ENCODE measurements around the gene GM2A. TPM values are rescaled to one million over a fixed set of nuclear protein-coding genes. Genes with fewer than 3 reads are reported as not detected.

GM2A gene
- total and polyA plus RNA-seq, 2 of the 13 experiments (the other 11 are each of a cell fraction or from before 2014, with no cell fraction given) = 14.6 to 29.6 TPM

GRCh38 chr5:151251001-151251551 is 1.9 kb upstream of the GM2A start (continued):
- TF ChIP-seq ZHX2 (IDR thresholded peaks at IDR 0.05; ENCODE audit: low read depth) (no peak), ZHX2 (CRISPR knock-in tag; IDR thresholded peaks at IDR 0.05; ENCODE audit: borderline replicate concordance) (no peak), NRL (CRISPR knock-in tag; IDR thresholded peaks at IDR 0.05; ENCODE audit: borderline replicate concordance) (no peak), CBFB (CRISPR knock-in tag; IDR thresholded peaks at IDR 0.05) (no peak), SIN3A (IDR thresholded peaks at IDR 0.05; ENCODE audit: borderline replicate concordance, low read depth, low read length) (peak; percentile 61; the same call in 1 of the 2 replicates), MED1 (CRISPR knock-in tag; IDR thresholded peaks at IDR 0.05) (peak; percentile 11; the same call in 1 of the 2 replicates), SMYD3 (CRISPR knock-in tag; IDR thresholded peaks at IDR 0.05) (0 out of 2 replicates have a peak, but pooled peaks have one; percentile 6), ZNF496 (CRISPR knock-in tag; IDR thresholded peaks at IDR 0.05; ENCODE audit: insufficient replicate concordance) (no peak), NR2F1 (CRISPR knock-in tag; IDR thresholded peaks at IDR 0.05) (0 out of 4 replicates have a peak, but pooled peaks of 1 of the 2 experiments have one; percentile 4), FOXA3 (CRISPR knock-in tag; IDR thresholded peaks at IDR 0.05) (no peak), IRX3 (CRISPR knock-in tag; IDR thresholded peaks at IDR 0.05; ENCODE audit: borderline replicate concordance, low read depth) (0 out of 2 replicates have a peak, but pooled peaks have one; percentile 42), NR2F2 (IDR thresholded peaks at IDR 0.05; ENCODE audit: borderline replicate concordance, low read depth) (no peak), ZNF740 (CRISPR knock-in tag; IDR thresholded peaks at IDR 0.05) (no peak), ARID3A (IDR thresholded peaks at IDR 0.05; ENCODE audit: low read depth, low read length) (no peak; the same call in 1 of the 2 replicates), GABPB1 (CRISPR knock-in tag; IDR thresholded peaks at IDR 0.05) (no peak), HNF4A (CRISPR knock-in tag; IDR thresholded peaks at IDR 0.05) (peak; percentile 47), KLF6 (CRISPR knock-in tag; IDR thresholded peaks at IDR 0.05) (no peak), MZF1 (CRISPR knock-in tag; IDR thresholded peaks at IDR 0.05; ENCODE audit: borderline replicate concordance) (no peak), ZFP62 (CRISPR knock-in tag; IDR thresholded peaks at IDR 0.05) (no peak)
